MCF 10A (cell line): ENCODE data around the gene FLT1. TPM values are rescaled to one million over a fixed set of nuclear protein-coding genes. Genes with fewer than 3 reads are reported as not detected.

ENCODE experiments used
- BruUV-seq: library from RNA; stranded (reverse); fragments of 400-500 nt; replicated peaks from 2 replicates; lab custom pipeline; 2021; lab: Mats Ljungman, UMichigan
- CTCF ChIA-PET: fragments of 300-600 bp; sonication (Branson Sonifier 250); formaldehyde crosslinking; extraction: SDS; loops from one replicate; lab custom pipeline; 2021; ENCODE audit warnings: antibody characterized with exemption, inconsistent platforms; lab: Yijun Ruan, JAX
- POLR2A ChIA-PET: fragments of 300-600, 350-650 bp; sonication (Branson Sonifier 250); formaldehyde crosslinking; extraction: SDS; loops from one replicate; lab custom pipeline; 2020; ENCODE audit warnings: antibody characterized with exemption, inconsistent platforms; lab: Yijun Ruan, JAX
- DNase-seq: peaks from one replicate; pipeline ENCODE4 v3.0.0-alpha.2; 2018; ENCODE audit not compliant: unreplicated experiment
- H3K27ac Mint-ChIP-seq: one replicate; pipeline ENCODE4 v1.8.0; 2022; ENCODE audit warnings: mild to moderate bottlenecking, low read depth, mixed read lengths; ENCODE audit not compliant: unreplicated experiment
- H3K27me3 Mint-ChIP-seq: one replicate; pipeline ENCODE4 v1.8.0; 2022; ENCODE audit warnings: mixed read lengths; ENCODE audit not compliant: insufficient read depth, unreplicated experiment
- H3K36me3 Mint-ChIP-seq: one replicate; pipeline ENCODE4 v1.8.0; 2022; ENCODE audit warnings: mild to moderate bottlenecking, moderate library complexity, mixed read lengths; ENCODE audit not compliant: insufficient read depth, unreplicated experiment
- H3K4me1 Mint-ChIP-seq: one replicate; pipeline ENCODE4 v1.8.0; 2022; ENCODE audit warnings: mixed read lengths; ENCODE audit not compliant: insufficient read depth, unreplicated experiment
- H3K4me3 Mint-ChIP-seq: one replicate; pipeline ENCODE4 v1.8.0; 2022; ENCODE audit warnings: mild to moderate bottlenecking, moderate library complexity, mixed read lengths; ENCODE audit not compliant: unreplicated experiment
- H3K9me3 Mint-ChIP-seq: one replicate; pipeline ENCODE4 v1.8.0; 2022; ENCODE audit warnings: mixed read lengths; ENCODE audit not compliant: unreplicated experiment
- CTCF ChIP-seq: fragments of 200-600 bp; IDR thresholded peaks from one replicate; pipeline ENCODE4 v1.8.0; 2022; ENCODE audit warnings: antibody characterized with exemption, mild to moderate bottlenecking; ENCODE audit not compliant: unreplicated experiment
- intact Hi-C: fragments of 100-400 bp; cut with micrococcal nuclease; formaldehyde crosslinking; loops from 2 replicates; pipeline ENCODE4 v1.14.1; 2022
- total RNA-seq: library from RNA; stranded (reverse); gene quantifications from 2 replicates; pipeline ENCODE4 v1.2.3, GENCODE V29; 2022

Gene FLT1
- total RNA-seq, 1 experiment from 2014 or later, result not detected

GRCh38 chr13:28424541-28424940, 70.4 kb downstream of the FLT1 start:
- Mint-ChIP-seq H3K4me3 (no peak overlapping the region), H3K4me1 (no peaks in the 10 kb centered on the region), H3K36me3 (no peaks in the 10 kb centered on the region), H3K27ac (no peak overlapping the region), H3K27me3 (peaks cover 63% of the 10 kb centered on the region), H3K9me3 (no peaks in the 10 kb centered on the region)
- CTCF ChIA-PET, result interaction anchor here (0.6 to 1.0 kb wide), 2 partner anchors 101 to 235 kb away, joined by 3 read pairs; no protein-coding TSS in a partner anchor
- no TSS peak for BruUV-seq
- TF ChIP-seq CTCF, result no peak
- POLR2A ChIA-PET, result no interaction called here
- no peak for DNase-seq
- intact Hi-C loops, result no loop called here

- H3K4me1 Mint-ChIP-seq, result no peaks in the 10 kb centered on the region
- CTCF ChIA-PET, result interaction anchor here (0.5 kb wide), 1 partner anchor 34 kb away, joined by 3 read pairs; no protein-coding TSS in a partner anchor
- TF ChIP-seq CTCF, result no peak
- peaks cover 59% of the 10 kb centered on the region for H3K27me3 Mint-ChIP-seq
- H3K27ac Mint-ChIP-seq, result no peak overlapping the region
- BruUV-seq, result no TSS peak
- POLR2A ChIA-PET, result no interaction called here
- intact Hi-C loops, result no loop called here
- no peaks in the 10 kb centered on the region for H3K9me3 Mint-ChIP-seq
- H3K36me3 Mint-ChIP-seq, result no peaks in the 10 kb centered on the region
- H3K4me3 Mint-ChIP-seq, result no peak overlapping the region
- no peak for DNase-seq
Measured at GRCh38 chr13:28423010-28423409, 71.9 kb downstream of the FLT1 start.

GRCh38 chr13:28421676-28422410, 73.1 kb downstream of the FLT1 start:
- Mint-ChIP-seq H3K36me3 (no peaks in the 10 kb centered on the region), H3K4me1 (no peaks in the 10 kb centered on the region), H3K27me3 (peaks cover 47% of the 10 kb centered on the region), H3K9me3 (no peaks in the 10 kb centered on the region), H3K27ac (no peak overlapping the region), H3K4me3 (no peak overlapping the region)
- DNase-seq, result no peak
- no TSS peak for BruUV-seq
- ChIA-PET CTCF (no interaction called here), POLR2A (no interaction called here)
- intact Hi-C loops, result no loop called here
- TF ChIP-seq CTCF, result no peak

- no TSS peak for BruUV-seq
- Mint-ChIP-seq H3K36me3 (no peaks in the 10 kb centered on the region), H3K4me1 (no peaks in the 10 kb centered on the region), H3K27ac (no peak overlapping the region), H3K27me3 (peaks cover 36% of the 10 kb centered on the region), H3K9me3 (no peaks in the 10 kb centered on the region), H3K4me3 (no peak overlapping the region)
- no peak for TF ChIP-seq CTCF
- ChIA-PET POLR2A (no interaction called here), CTCF (no interaction called here)
- intact Hi-C loops, result no loop called here
- DNase-seq, result no peak
Measured at GRCh38 chr13:28420704-28421103, 74.2 kb downstream of the FLT1 start.
